ENCODE results near the gene CST11. TPM values are rescaled to one million over a fixed set of nuclear protein-coding genes. Genes with fewer than 3 reads are reported as not detected.
"Not testable (repeated sequence)": the region's sequence is repeated elsewhere in the genome, so short reads cannot be mapped to it uniquely, and the experiment has no call there.

The CST11 gene
- polyA plus RNA-seq (ENCODE audit: insufficient read length), result not detected

GRCh38 chr20:23452776-23453175 is at the start of gene CST11:
TSS of gene CST11 (minus strand) at chr20:23452876. CDS start at chr20:23452811, 65 bp downstream.
- no peak for DNase-seq (ENCODE audit: low read depth)

- no peak for DNase-seq (ENCODE audit: low read depth)
Observed at GRCh38 chr20:23501926-23502325, 49.2 kb upstream of the CST11 start.

- DNase-seq (ENCODE audit: low read depth), result no peak
Observed at GRCh38 chr20:23497536-23497935, 44.9 kb upstream of the CST11 start.

- DNase-seq (ENCODE audit: low read depth), result no peak
Observed at GRCh38 chr20:23493172-23493772, 40.6 kb upstream of the CST11 start.

- DNase-seq (ENCODE audit: low read depth), result no peak
Observed at GRCh38 chr20:23492292-23492691, 39.6 kb upstream of the CST11 start.

GRCh38 chr20:23490817-23491216 is 38.1 kb upstream of the CST11 start, which contains the start of gene CST8:
TSS of gene CST8 (plus strand) at chr20:23491117. CDS start at chr20:23491668, 551 bp downstream.
- DNase-seq (ENCODE audit: low read depth), result no peak

- no peak for DNase-seq (ENCODE audit: low read depth)
Observed at GRCh38 chr20:23488996-23489395, 36.3 kb upstream of the CST11 start.

GRCh38 chr20:23488470-23488869 is 35.8 kb upstream of the CST11 start:
- DNase-seq (ENCODE audit: low read depth), result no peak

- no peak for DNase-seq (ENCODE audit: low read depth)
Observed at GRCh38 chr20:23484081-23484480, 31.4 kb upstream of the CST11 start.

GRCh38 chr20:23482138-23482537 is 29.5 kb upstream of the CST11 start:
- no peak for DNase-seq (ENCODE audit: low read depth)

- no peak for DNase-seq (ENCODE audit: low read depth)
Observed at GRCh38 chr20:23479043-23479442, 26.4 kb upstream of the CST11 start.

GRCh38 chr20:23477223-23477622 is 24.5 kb upstream of the CST11 start:
- no peak for DNase-seq (ENCODE audit: low read depth)

GRCh38 chr20:23476015-23476754 is 23.5 kb upstream of the CST11 start:
- no peak for DNase-seq (ENCODE audit: low read depth)

- DNase-seq (ENCODE audit: low read depth), result no peak
Observed at GRCh38 chr20:23475395-23475794, 22.7 kb upstream of the CST11 start.

GRCh38 chr20:23473293-23473692 is 20.6 kb upstream of the CST11 start:
- not testable (repeated sequence) for DNase-seq (ENCODE audit: low read depth)

- DNase-seq (ENCODE audit: low read depth), result not testable (repeated sequence)
Observed at GRCh38 chr20:23472306-23472705, 19.6 kb upstream of the CST11 start.

- DNase-seq (ENCODE audit: low read depth), result not testable (repeated sequence)
Observed at GRCh38 chr20:23466961-23467360, 14.3 kb upstream of the CST11 start.

GRCh38 chr20:23461180-23461579 is 8.5 kb upstream of the CST11 start:
- DNase-seq (ENCODE audit: low read depth), result no peak

- peak; percentile 25 for DNase-seq (ENCODE audit: low read depth)
Observed at GRCh38 chr20:23459461-23460150, 6.9 kb upstream of the CST11 start.

- no peak for DNase-seq (ENCODE audit: low read depth)
Observed at GRCh38 chr20:23456873-23457272, 4.2 kb upstream of the CST11 start.

GRCh38 chr20:23456409-23456808 is 3.7 kb upstream of the CST11 start:
- DNase-seq (ENCODE audit: low read depth), result no peak

GRCh38 chr20:23455639-23456038 is 3.0 kb upstream of the CST11 start:
- DNase-seq (ENCODE audit: low read depth), result no peak

- no peak for DNase-seq (ENCODE audit: low read depth)
Observed at GRCh38 chr20:23454816-23455215, 2.1 kb upstream of the CST11 start.
